Endodermal cell (in vitro differentiated cells): Measurements from ENCODE around the gene TMA7B. TPM values are rescaled to one million over a fixed set of nuclear protein-coding genes. Genes with fewer than 3 reads are reported as not detected.

ENCODE experiments used
- DNase-seq: peaks from one replicate; pipeline ENCODE4 v3.0.0-alpha.2; 2017
- H3K27ac ChIP-seq: 2 replicates; pipeline ENCODE4 v1.5.1; 2013; ENCODE audit warnings: mild to moderate bottlenecking, low read depth, low read length, moderate library complexity
- H3K27me3 ChIP-seq: 2 replicates; pipeline ENCODE4 v1.6.1; 2013; ENCODE audit warnings: mild to moderate bottlenecking, low read length, moderate library complexity; ENCODE audit not compliant: insufficient read depth, control insufficient read depth, poor library complexity, severe bottlenecking
- H3K36me3 ChIP-seq: 2 replicates; pipeline ENCODE4 v1.7.0; 2013; ENCODE audit warnings: mild to moderate bottlenecking, low read length, moderate library complexity; ENCODE audit not compliant: control insufficient read depth, insufficient read depth
- H3K4me1 ChIP-seq: one replicate; pipeline ENCODE4 v1.7.0; 2013; ENCODE audit warnings: low read length; ENCODE audit not compliant: control insufficient read depth, insufficient read depth
- H3K4me3 ChIP-seq: 2 replicates; pipeline ENCODE4 v1.5.1; 2013; ENCODE audit warnings: mild to moderate bottlenecking, low read length, moderate library complexity
- H3K9ac ChIP-seq: 2 replicates; pipeline ENCODE4 v1.6.1; 2013; ENCODE audit warnings: mild to moderate bottlenecking, low read length, moderate library complexity; ENCODE audit not compliant: poor library complexity, severe bottlenecking; ENCODE audit errors: extremely low read depth
- H3K9me3 ChIP-seq: 2 replicates; pipeline ENCODE4 v1.6.1; 2013; ENCODE audit warnings: mild to moderate bottlenecking, low read length, moderate library complexity; ENCODE audit not compliant: control insufficient read depth
- H3K27ac Mint-ChIP-seq: 2 replicates; pipeline ENCODE4 v1.8.0; 2020; ENCODE audit warnings: mixed read lengths
- H3K27me3 Mint-ChIP-seq: 2 replicates; pipeline ENCODE4 v1.8.0; 2021; ENCODE audit warnings: mild to moderate bottlenecking, mixed read lengths; ENCODE audit not compliant: insufficient read depth
- H3K36me3 Mint-ChIP-seq: 2 replicates; pipeline ENCODE4 v1.8.0; 2020; ENCODE audit warnings: low read depth, mixed read lengths
- H3K4me1 Mint-ChIP-seq: 2 replicates; pipeline ENCODE4 v1.8.0; 2020; ENCODE audit warnings: mixed read lengths
- H3K4me3 Mint-ChIP-seq: 2 replicates; pipeline ENCODE4 v1.8.0; 2020; ENCODE audit warnings: mild to moderate bottlenecking, moderate library complexity, mixed read lengths
- H3K9me3 Mint-ChIP-seq: 2 replicates; pipeline ENCODE4 v1.8.0; 2020; ENCODE audit warnings: mild to moderate bottlenecking, mixed read lengths
- CTCF ChIP-seq: fragments of 200-600 bp; sonication (generic); conservative IDR thresholded peaks from 2 replicates; pipeline ENCODE4 v1.5.0; 2021; ENCODE audit warnings: antibody characterized with exemption, mild to moderate bottlenecking
- WGBS, 2 experiments: methylation state at CpG; one replicate each; pipeline versions ENCODE4 v1.1.5 to v1.1.7; 2013; ENCODE audit warnings: missing lambda C conversion rate in 2 of 2, mixed read lengths in 1 of 2; ENCODE audit not compliant: insufficient coverage in 1 of 2, insufficient read length in 1 of 2; 5-methylcytosine and 5-hydroxymethylcytosine counted together
- total RNA-seq, 2 donors: library from RNA; stranded (reverse); fragmentation: NEBNext Ultra II Directional in 1 of 2; extraction: Animal tissue kit (Norgen Biotek cat#: 25700) in 1 of 2; gene quantifications; 2 replicates in 1 of 2; 3 replicates in 1 of 2; pipeline ENCODE4 v1.2.1, GENCODE V29; 2021

Gene TMA7B
- total RNA-seq, 2 donors from 2014 or later: not detected

DNA sequence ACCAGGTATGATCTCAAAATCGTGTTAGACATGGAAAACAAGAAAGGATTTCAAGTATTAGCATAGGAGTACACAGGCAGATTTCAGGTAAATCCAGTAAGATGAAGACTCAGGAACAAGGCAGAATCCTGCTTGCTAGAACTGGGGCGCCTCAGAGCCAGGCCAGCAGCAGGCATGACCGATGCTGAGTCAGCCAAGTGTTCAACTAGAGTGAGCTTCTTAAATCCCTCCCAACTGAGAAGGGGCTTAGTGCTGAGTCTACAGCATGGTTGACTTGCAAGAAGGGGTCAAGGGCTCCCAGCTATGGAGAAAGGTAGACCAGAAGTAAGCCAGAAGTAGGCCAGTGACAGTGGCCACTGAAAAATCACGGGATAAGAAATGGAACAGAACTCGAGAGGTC lies 46.9 kb upstream of the TMA7B start:
- H3K4me3 ChIP-seq: no peak overlapping the region
- H3K9ac ChIP-seq: no peak overlapping the region
- no peak overlapping the region for H3K27ac ChIP-seq
- 93 to 94% methylated on average over 5 of the region's 5 CpGs for WGBS, 2 experiments
- Mint-ChIP-seq H3K27me3 (peaks cover 4% of the 10 kb centered on the region), H3K9me3 (no peaks in the 10 kb centered on the region), H3K36me3 (no peaks in the 10 kb centered on the region), H3K4me1 (peaks cover 6% of the 10 kb centered on the region), H3K27ac (no peak overlapping the region), H3K4me3 (no peak overlapping the region)
- no peak for DNase-seq
- peaks cover 3% of the 10 kb centered on the region for H3K27me3 ChIP-seq
- H3K36me3 ChIP-seq: no peaks in the 10 kb centered on the region
- no peaks in the 10 kb centered on the region for H3K9me3 ChIP-seq
- TF ChIP-seq CTCF: no peak
- peaks cover 5% of the 10 kb centered on the region for H3K4me1 ChIP-seq

- Histone ChIP-seq H3K27me3 (peaks cover 3% of the 10 kb centered on the region), H3K36me3 (no peaks in the 10 kb centered on the region), H3K4me1 (peaks cover 5% of the 10 kb centered on the region), H3K9me3 (no peaks in the 10 kb centered on the region), H3K4me3 (no peak overlapping the region), H3K9ac (no peak overlapping the region), H3K27ac (no peak overlapping the region)
- Mint-ChIP-seq H3K36me3 (no peaks in the 10 kb centered on the region), H3K4me1 (peaks cover 6% of the 10 kb centered on the region), H3K27ac (no peak overlapping the region), H3K4me3 (no peak overlapping the region), H3K9me3 (no peaks in the 10 kb centered on the region), H3K27me3 (peaks cover 4% of the 10 kb centered on the region)
- no peak for TF ChIP-seq CTCF
- DNase-seq: no peak
- WGBS, 2 experiments: 14 to 82% methylated on average over 1 to 2 of the region's 2 CpGs
Observed at GRCh38 chr22:39913886-39914285, 46.3 kb upstream of the TMA7B start.

GRCh38 chr22:39914584-39914983 lies 45.6 kb upstream of the TMA7B start:
- WGBS, 2 experiments: 96 to 100% methylated on average over 3 to 9 of the region's 9 CpGs
- peaks cover 3% of the 10 kb centered on the region for H3K27me3 ChIP-seq
- H3K4me1 Mint-ChIP-seq: peaks cover 6% of the 10 kb centered on the region

More at GRCh38 chr22:39914584-39914983, 45.6 kb upstream of the TMA7B start:
- no peak overlapping the region for H3K27ac Mint-ChIP-seq
- H3K36me3 Mint-ChIP-seq: no peaks in the 10 kb centered on the region
- H3K36me3 ChIP-seq: no peaks in the 10 kb centered on the region
- peaks cover 5% of the 10 kb centered on the region for H3K4me1 ChIP-seq
- no peak overlapping the region for H3K4me3 ChIP-seq
- H3K4me3 Mint-ChIP-seq: no peak overlapping the region
- H3K9me3 ChIP-seq: no peaks in the 10 kb centered on the region
- peaks cover 4% of the 10 kb centered on the region for H3K27me3 Mint-ChIP-seq
- H3K27ac ChIP-seq: no peak overlapping the region
- TF ChIP-seq CTCF: no peak
- no peak for DNase-seq
- H3K9me3 Mint-ChIP-seq: no peaks in the 10 kb centered on the region
- H3K9ac ChIP-seq: no peak overlapping the region
